HG03196 (cell line): Measurements from ENCODE around the gene IFT20.
"Not testable (repeated sequence)": the region's sequence is repeated elsewhere in the genome, so short reads cannot be mapped to it uniquely, and the experiment has no call there.

Experiments
- ATAC-seq: cut with Tn5 transposase; IDR thresholded peaks from one replicate; pipeline ENCODE4 v1.9.1; 2021; ENCODE audit not compliant: unreplicated experiment

IFT20 gene

DNA sequence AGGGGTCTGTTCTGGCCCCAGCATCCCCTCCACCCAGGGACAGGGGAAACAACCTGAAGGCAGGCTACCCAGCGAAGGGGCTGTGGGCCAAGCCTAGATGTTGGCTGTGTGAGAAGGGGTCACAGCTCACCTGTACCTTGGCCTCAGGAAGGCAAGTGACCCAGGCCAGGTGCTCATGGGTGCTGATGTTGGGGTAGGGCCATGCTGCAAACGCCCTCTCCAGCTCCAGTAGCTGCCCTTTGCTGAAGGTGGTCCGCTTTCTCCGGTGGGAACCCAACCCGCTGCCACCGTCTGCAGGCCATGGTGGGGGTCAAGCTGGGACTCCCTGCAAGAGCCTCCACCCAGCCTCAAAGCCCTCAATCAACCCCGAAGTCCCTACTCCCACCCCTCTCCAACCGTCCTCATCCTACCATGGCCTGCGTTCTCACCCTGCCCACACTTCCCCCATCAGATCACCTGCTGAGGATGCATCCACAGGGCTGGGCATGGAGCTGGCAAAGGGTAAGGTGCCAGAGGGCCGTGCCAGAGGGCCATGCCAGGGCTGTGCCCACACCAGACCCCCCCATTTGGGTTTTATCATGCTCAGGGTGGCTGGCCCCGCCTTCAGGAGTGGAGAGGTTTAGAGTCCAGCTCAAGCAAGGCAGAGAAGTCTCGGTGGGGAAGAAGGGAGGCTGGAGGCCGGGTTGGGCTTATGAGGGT, 29.5 kb upstream of the IFT20 start, which contains the start of gene SEBOX:
TSS of gene SEBOX (minus strand) at position 535 of the 699 bp plus-strand sequence. CDS start at position 487, 48 bp downstream.
- no peak for ATAC-seq

DNA sequence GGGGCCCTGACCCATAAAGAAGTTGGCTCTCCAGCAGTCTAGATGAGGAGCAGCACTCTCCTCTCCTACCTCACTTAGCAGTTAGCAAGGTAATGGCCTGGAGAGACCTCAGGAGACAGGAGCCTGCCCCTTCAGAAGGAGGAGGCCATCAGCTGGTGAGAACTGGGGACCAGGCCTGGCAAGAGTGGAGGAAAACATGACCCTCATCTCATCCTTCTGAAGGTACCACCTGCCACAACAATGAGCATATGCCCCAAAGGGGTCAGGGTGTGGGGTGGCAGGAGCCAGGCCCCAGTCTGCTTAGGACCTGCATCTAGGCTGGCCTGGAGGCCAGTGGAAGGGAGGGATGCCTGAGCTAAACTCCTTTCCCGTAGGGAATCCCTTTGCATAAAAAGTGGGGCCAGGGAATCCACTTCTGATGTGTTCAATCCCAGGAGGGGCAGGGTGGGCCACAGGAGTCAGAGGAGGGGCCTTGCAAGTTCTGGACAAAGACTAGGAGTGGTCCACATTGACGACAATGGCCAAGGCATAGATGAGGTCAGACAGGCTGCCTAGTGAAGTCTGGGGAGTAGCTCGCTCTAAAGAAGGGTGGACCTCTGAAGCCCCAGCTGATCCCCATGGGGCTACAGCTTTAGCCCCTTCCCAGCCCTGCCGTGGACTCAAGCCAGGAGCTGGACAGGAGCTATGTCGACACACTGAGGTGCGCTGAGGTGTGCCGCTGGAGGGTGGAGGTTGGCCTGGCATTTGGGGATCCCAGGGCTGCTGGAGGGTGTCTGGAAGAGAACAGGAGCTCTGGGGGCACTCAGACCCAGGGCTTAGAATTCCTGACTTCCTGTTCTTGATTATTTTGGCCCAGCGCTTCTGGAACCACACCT, 28.7 kb upstream of the IFT20 start:
- ATAC-seq: no peak

DNA sequence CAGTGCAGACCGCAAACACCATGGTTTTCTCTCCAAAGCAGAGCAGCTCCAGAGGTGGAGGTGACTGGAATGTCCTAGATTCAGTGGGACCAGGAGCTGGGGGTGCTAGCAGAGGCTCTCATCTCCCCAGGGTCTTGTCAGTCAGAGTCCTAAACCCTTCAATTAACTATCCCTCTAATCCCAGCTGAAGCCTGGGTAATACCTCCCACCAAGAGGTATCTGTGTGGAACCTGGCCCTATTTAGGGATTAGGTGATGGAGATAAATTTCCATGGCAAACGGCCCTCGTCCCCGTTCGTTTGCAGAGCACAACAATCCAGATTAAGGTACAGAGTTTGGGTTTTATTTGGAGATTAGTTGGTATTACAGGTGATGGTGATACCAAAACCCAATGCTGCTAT, 27.9 kb upstream of the IFT20 start:
- no peak for ATAC-seq

DNA sequence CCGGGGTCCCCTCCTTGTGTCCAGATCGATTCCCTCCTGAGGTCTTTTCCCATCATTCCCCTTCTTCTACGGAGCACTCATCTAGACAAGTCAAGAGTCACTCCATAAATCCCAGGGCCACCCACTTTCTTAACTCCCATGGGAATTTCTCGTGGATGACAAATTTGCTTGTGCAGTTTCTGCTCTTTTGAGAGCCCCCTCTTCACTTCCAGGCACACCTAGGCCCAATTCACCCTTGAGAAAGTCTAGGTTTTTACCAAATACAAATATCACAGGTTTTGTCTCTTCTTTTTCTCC, 22.6 kb upstream of the IFT20 start:
- ATAC-seq: peak; percentile 5

DNA sequence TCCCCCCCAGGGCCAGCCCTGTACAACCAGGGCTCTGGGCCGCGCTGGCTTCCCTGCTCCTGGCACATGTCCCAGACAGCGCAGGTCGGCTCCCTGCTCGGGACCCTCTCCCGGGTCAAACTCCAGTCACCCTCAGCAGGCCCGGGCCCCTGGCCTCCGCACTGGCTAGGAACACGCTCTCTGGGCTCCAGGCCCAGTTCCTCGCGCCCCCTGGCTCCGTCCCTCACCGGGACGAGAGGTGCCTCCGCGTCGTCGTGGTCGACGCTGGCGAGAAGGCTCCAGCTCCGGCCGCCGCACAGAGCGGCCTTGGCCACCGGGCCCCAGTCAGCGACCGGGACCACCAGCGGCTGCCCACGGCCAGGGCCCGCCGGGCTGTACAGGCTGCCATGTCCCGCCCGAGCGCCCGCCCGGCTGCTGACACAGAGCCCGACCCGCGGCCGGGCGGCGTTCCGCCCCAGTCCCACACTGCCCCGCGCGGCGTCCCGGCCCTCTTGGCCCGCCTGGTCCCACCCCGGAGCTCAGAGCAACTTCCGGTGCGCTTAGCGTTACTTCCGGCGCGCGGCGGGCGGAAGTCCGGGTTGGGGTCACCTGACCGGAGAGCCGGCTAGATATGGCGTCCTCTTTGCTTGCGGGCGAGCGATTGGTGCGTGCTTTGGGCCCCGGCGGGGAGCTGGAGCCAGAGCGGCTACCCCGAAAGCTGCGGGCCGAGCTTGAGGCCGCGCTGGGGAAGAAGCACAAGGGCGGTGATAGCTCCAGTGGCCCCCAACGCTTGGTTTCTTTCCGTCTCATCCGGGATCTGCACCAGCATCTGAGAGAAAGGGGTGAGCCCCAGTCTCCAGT, 22.0 kb upstream of the IFT20 start, which contains the start of gene POLDIP2:
TSS of gene POLDIP2 (minus strand) at position 467 of the 840 bp plus-strand sequence. CDS start at position 388, 79 bp downstream.
- peak; percentile 95 for ATAC-seq

DNA sequence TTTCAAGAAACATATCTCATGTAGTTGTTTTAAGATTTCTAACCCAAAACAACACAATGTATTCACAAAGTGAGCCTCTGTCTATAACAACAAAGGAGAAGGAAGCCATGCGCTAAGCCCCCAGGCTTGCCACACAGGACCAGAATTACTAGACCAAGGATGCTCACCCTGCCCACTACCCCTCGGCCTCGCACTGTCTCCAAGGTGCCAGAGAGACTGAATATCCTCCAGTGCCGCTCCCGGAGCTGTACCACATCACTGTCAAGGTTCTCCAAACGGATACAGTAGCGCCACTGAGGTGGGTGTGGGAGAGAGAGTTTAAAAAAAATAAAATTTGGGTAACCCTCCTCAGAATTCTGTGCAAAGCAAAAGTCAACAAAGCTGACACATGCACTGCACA, 15.0 kb upstream of the IFT20 start:
- no peak for ATAC-seq

DNA sequence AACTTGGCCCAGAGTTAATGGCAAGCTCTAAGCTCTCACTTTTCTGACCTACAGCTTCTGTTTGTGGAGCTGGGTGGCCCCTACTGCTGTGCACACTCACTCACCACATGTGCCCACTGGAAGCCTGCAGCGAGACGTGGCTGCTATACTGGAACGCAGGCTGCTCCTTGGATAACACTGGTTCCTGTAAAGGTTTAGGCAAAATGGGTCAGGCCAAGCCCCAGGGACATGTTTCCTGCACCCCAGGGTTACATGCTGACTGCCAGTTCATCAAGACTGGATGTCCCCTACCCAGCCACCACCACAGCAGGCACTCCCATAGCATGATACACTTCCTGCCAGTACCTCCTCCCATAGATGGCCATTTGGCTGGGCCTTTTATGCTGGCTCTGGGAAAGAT, 13.7 kb upstream of the IFT20 start:
- ATAC-seq: no peak

DNA sequence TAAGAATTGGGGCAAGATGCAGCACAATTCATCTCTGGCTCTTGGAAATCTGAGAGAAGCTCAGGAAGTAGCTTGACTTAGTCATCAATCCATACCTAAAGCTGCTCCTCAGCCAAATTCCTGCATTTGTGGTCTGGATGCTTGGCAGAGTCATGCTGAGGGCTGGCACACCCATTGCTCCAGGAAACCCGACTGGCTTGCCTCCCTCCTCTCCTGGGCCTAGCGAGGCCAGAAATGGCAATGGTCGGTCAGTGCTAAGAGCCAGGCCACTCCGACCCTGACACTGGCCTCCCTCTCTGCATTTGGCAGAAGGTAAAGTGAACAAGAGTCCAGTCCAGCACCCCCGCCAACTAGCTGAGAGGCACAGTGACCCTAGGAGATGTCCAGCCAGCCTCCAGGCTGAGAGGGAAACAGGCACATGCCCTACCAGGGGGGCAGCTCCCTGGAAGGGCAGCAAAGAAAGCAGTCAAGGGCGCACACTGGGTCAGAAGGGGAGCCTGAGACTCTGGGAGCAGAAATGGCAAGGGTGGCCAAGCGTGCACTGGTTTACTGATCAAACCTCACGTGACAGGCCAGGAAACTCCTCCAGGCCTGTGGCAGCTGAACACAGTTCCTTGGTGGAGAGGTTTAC, 12.1 kb upstream of the IFT20 start:
- no peak for ATAC-seq

DNA sequence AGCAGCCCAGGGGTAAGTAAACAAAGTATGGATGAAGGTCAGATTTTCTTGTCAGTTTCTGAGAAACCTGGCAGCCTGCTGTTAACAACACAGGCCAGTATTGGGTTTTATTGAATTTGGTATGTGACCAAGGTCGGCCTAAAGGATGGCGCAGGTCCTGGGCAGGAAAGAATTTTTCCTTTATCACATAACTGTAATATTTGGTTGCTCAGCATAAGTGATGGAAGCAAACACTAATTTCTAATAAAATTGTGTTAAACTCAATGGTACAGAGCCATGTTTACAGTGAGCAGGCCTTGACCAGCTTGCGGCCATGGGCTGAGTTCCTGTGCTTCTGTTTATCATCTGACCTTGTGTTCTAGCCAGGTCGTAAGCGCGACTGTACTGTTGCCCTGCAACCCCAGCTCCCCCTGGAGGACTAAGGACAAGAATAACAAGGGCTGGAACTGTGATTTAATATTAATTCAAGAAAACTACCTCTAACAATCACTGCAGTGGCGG, 11.5 kb upstream of the IFT20 start:
- ATAC-seq: no peak

DNA sequence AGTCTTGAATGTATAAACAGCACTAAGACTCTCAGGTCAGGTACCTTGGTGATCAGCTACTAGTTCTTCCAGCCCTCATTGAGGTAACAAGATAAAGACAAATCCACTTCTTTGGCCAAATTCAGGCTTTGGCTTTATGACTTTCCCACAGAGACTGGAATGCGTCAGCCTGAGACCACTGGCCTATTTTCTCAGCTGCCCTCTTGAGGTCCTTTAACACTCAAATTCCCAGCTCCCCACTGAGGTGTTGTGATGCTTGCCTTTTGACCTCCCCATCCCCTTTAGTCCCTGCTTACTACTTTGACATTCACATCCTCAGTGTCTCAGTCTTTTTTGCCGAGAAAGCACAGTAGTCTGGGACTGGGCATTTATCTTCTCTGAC, 10.9 kb upstream of the IFT20 start:
- ATAC-seq: no peak

DNA sequence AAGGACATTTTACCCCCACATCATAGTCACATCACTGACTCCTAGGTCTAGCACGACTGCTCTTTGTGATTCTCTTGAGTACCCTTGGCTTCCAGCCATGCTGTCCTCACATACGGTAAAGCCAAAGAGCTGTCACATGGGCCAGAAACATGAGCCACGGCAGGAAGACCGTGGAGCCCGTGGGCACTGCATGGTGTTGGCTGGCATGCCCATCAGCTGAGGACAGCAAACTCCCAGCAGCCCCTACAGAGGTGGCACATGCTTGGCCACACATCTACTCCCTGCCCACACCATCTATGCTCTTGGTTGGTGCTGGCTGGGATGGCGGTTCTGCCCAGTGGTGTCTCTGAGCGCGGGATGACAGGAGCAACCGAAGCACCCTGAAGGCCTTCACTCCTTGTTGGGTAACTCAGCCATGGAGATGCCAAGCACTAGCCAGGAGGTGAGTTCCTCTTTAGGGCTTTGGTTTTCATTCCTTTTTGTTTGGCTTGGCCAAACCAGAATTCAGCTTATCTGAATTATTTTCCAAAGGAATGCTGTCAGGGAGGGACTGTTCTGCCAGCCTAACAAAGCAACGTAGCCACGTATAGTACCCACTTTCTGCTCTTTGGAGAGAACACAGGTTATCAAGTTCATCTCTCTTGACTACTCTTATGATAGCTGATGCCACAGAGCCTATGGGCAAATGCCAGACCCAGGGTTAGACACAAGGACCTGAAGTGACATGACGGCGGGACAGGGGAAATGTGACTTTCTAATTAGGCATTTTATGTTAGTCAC, 10.3 kb upstream of the IFT20 start:
- ATAC-seq: no peak

DNA sequence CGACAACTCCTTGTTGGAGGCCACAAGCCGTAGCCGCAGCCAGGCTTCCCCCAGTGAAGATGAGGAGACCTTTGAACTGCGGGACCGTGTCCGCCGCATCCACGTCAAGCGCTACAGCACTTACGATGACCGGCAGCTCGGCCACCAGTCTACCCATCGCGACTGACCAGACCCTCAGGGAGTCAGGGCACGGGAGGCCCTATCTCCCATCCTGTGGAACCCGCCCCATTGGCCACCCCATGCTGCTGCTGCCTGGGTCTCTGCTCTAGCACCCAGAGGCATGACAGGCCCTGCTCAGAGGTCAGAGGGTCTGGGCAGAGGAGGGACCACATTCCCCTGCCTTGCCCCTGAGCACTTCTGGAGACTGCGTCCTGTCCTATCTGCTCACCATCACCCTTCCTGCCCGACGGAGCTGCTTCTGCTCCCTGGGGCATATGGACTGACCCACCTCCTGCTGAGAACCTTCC, 9.2 kb upstream of the IFT20 start:
- ATAC-seq: no peak

DNA sequence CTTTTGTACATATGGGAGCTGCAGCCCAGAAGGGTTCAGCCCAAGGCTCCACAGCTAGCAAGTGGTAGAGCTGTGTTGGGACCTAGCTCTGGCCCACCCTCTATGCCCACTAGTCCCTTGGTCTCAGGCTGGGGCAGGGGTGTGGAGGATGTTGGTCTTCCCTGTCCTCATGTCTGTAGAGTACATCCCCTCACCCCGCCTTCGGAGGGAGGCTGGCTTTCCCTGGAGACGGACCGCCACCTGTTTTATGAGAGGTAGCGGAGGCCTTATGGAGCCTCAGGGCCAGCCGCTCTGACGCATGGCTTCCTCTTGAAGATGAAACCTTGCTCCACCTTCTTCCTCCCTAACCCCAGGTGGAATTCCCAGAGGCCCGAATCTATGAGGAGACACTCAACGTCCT, 8.7 kb upstream of the IFT20 start:
- ATAC-seq: no peak

DNA sequence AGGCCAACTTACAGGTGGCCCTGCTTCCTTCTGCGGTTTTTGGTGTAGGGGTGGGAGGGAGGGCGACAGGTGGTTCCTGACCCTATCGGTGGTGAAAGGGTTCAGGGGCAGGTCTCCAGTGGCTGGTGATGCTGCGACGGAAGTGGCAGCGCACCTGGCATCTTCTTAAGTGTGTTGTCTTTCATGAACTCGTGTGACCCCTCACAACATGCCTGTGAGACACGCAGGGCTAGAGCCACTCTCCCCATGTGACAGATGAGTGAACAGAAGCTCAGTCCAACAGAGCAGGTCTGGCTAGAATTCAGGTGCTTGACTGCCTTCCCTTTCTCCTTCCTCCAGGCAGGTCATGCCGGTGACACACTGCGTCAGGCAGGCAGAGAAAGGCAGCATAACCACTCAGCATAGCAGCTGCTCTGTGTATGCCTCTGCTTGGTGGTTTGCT, 8.2 kb upstream of the IFT20 start:
- no peak for ATAC-seq

DNA sequence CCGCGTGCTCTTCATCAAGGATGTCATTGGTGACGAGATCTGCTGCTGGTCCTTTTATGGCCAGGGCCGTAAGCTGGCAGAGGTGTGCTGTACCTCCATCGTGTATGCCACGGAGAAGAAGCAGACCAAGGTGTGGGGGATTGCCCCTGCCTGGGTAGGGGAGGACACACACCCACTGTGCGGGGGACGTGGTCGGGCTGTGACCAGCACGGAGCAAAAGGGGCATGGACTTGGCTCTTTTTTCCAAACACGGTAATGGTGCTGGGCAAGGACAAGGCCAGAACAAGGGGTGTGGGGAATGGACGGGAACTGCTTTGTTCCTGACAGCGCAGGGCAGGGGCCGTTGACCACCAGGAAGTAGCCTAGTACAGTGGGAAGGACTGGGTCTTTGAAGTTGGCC, 7.0 kb upstream of the IFT20 start:
- no peak for ATAC-seq

DNA sequence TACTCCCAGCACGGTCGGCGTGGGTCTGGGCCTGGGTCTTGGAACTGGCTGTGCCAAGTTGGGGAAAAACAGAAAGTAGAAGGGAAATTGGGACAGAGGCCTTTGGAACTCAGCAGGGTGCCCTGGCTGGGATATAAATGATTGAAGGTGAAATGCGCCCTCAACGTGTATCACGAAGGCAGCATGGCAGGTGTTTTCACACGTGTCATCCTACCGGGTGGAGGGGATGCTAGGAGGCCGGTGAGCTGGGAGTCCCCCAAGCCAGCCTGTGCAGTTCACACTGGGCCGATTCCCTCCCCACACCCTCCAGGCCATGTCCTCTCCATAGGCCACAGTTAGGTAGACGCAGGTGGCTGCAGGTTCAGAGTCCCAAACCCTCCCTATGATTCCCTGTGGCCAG, 6.2 kb upstream of the IFT20 start:
- ATAC-seq: no peak

DNA sequence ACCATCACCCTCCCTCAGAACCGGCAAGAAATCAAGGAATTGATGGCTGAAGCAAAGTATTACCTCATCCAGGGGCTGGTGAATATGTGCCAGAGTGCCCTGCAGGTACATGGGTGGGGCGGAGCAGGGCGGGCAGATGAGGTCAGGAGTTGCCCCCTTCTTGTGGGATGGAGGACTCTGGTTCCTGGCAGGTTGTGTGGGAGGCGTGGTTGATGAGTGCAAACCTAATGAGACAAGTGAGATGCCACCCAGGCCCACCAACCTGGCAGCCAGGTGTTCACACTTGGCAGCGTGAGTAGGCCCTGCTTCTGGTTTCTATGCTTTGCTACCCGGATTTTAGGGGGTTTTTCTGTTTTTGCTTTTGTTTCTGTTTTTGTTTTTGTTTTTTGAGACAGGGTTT, 5.1 kb upstream of the IFT20 start:
- ATAC-seq: no peak

DNA sequence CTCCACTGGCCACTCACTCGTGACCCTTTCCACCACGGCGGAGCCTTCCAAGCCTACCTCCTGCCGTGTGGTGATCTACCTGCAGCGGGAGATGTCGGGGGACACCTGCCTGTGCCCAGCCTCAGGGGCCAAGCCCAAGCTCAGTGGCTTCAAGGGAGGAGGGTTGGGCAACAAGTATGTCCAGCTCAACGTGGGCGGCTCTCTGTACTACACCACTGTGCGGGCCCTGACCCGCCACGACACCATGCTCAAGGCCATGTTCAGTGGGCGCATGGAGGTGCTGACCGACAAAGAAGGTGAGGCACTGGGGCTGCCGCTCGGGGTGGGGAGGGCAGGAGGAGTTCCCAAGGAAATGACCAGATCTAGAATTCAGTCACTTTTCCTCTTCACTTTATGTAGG, 4.2 kb upstream of the IFT20 start:
- no peak for ATAC-seq

DNA sequence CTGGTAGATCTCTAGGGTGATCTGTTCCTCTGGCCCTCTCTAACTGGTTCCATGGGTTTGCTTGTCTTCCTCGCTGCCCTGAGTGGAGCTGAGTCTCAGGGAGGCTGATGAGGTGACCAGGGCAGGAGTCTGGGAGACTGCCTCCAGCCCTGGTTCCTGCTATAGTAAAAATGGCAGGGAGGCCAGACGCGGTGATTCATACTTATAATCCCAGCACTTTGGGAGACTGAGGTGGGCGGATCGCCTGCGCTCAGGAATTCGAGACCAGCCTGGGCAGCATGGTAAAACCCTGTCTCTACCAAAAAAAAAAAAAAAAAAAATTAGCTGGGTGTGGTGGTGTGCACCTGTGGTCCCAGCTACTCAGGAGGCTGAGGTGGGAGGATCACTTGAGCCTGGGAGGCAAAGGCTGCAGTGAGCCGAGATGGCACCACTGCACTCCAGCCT, 3.5 kb upstream of the IFT20 start:
- ATAC-seq: not testable (repeated sequence)
